Astrocyte of the cerebellum (primary cell): ENCODE measurements around the gene P2RX2.

Experiments
- DNase-seq: peaks from one replicate; pipeline ENCODE4 v3.0.0-alpha.2; 2011; ENCODE audit warnings: low read depth
- H3K4me3 ChIP-seq: 2 replicates; pipeline ENCODE4 v1.5.1; 2011; ENCODE audit warnings: mild to moderate bottlenecking, low read depth, low read length, moderate library complexity
- CTCF ChIP-seq: IDR thresholded peaks from 2 replicates; pipeline ENCODE4 v1.5.1; 2012; ENCODE audit warnings: low read length, low read depth, moderate library complexity, mild to moderate bottlenecking; ENCODE audit errors: missing control alignments
- in situ Hi-C: cut with HindIII; loops from 2 replicates; pipeline ENCODE4 v1.10.0; 2017; ENCODE audit warnings: low sequenced_read_pairs

P2RX2 gene

DNA sequence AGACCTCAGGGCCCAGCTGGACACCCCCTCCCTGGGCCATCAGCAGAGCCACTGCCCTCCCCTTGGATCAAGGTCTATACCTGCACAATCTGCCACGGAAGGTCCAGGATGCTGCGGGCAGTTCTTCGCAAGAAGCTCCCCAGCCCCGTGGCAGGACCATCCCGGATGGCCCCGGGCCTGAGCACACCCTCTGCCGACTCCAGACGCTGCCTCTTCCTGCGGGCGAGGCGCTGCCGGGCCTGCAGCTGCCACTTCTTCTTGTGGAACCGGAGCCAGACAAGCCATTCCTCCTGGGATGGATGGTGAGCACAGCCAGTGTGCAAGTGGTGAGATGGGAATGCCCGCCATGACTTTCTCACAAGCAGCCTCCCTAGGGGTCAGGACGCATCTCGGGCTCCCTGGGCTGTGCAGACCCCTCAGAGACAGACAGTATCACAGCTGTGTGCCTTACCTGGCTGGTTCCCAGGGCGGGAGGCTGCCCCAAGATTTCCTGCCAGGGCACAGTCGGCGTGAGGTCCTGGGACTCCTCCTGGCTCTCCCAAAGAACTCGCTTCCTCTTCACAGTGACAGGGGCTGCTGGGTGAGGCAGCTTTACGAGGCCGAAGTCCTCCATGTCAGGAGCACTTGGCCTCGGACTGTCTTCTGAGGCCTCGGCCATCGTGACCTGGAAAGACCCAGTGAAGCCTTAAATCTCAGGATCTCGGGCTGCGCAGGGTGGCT, 30.8 kb downstream of the P2RX2 start:
- no peak for TF ChIP-seq CTCF
- no peak for DNase-seq
- H3K4me3 ChIP-seq = no peak overlapping the region
- in situ Hi-C loops = no loop called here

- no peak for DNase-seq
- TF ChIP-seq CTCF = no peak
- in situ Hi-C loops = no loop called here
- no peak overlapping the region for H3K4me3 ChIP-seq
Observed at GRCh38 chr12:132651444-132652100, 33.0 kb downstream of the P2RX2 start.

- DNase-seq = no peak
- in situ Hi-C loops = no loop called here
- H3K4me3 ChIP-seq = no peak overlapping the region
- TF ChIP-seq CTCF = no peak
Observed at GRCh38 chr12:132653567-132654290, 35.2 kb downstream of the P2RX2 start.

DNA sequence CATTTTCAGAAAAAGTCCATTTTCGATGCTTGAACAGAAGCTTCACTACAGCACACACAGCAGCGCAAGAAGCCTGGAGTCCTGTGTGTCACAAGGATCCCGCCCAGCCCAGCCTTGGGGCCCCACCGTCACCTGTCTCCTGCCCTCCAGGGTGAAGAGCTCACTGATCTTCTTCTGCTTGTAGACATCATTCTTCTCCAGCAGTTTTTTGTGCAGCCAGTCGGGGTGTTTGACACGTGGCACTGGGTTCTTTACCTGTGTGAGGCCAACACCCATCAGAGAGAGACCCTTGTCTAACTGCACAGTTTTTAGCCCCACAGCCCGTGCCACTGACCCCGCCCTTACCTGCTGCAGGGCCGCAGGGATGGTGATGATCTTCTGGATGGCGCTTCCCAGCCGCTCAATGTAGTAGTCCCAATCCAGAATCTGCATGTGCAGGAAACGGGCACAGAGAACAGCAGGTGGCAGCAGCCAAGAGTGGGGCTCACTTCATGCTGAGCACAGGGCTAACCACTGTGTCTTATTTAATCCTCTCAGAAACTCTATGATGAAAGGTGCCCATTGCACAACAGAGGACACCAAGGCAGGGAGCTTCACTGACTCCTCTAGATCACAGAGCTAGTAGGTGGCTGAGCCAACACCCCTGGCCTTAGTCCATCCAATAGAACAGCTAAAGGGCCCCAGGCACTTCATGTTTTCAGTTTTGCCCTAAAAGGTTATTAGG, 38.6 kb downstream of the P2RX2 start:
- in situ Hi-C loops = no loop called here

DNA sequence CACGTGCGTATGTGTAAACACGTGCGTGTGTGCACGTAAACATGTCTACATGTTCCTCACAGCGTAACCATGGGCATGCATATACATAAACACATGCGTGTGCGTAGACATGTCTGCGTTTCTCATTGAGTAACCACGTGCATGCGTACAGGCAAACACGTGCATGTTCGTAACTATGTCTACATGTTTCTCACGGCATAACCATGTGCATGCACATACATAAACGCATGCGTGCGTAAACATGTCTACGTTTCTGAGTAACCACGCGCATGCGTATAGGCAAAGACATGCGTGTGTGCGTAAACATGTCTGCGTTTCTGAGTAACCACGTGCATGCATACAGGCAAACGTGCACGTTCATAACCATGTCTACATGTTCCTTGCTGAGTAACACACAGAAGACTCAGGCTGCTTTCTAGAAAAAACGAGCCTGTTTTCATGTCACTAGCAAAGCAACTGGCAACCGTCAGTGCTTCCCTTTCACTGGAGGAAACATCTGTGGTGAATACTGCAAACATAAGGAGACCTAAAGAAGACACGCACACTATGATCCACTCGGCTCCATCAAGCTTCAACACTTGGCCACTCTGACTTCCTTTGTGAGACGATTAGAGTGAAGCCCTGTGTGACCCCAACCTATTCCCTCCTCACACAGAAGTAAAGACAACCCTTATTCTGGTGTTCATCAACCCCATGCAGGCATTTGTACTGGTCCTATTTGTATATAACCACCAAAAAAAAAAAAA, 39.7 kb downstream of the P2RX2 start:
- no peak overlapping the region for H3K4me3 ChIP-seq
- in situ Hi-C loops = no loop called here

More for the DNA sequence above, 38.6 kb downstream of the P2RX2 start:
- TF ChIP-seq CTCF = no peak
- no peak overlapping the region for H3K4me3 ChIP-seq
- no peak for DNase-seq

More for the DNA sequence above, 39.7 kb downstream of the P2RX2 start:
- no peak for TF ChIP-seq CTCF
- no peak for DNase-seq
